LNCaP clone FGC (cell line): ENCODE data around the gene KLF16.
A peak's percentile ranks its signal among the peaks of the same experiment; 100 is the strongest.
"Not testable (repeated sequence)": the region's sequence is repeated elsewhere in the genome, so short reads cannot be mapped to it uniquely, and the experiment has no call there.

ENCODE experiments used
- DNase-seq: peaks from one replicate; pipeline ENCODE4 v3.0.0-alpha.2; 2011; ENCODE audit warnings: low read depth
- H3K4me3 ChIP-seq: 2 replicates; pipeline ENCODE4 v1.5.1; 2011; ENCODE audit warnings: mild to moderate bottlenecking, low read depth, low read length, control low read depth
- TF ChIP-seq, protein P1 (sequence below): IDR thresholded peaks from 2 replicates; pipeline ENCODE4 v1.5.1; 2012; ENCODE audit warnings: mild to moderate bottlenecking; ENCODE audit not compliant: control insufficient read depth, insufficient read depth; ENCODE audit errors: extremely low read depth

KLF16 gene

DNA sequence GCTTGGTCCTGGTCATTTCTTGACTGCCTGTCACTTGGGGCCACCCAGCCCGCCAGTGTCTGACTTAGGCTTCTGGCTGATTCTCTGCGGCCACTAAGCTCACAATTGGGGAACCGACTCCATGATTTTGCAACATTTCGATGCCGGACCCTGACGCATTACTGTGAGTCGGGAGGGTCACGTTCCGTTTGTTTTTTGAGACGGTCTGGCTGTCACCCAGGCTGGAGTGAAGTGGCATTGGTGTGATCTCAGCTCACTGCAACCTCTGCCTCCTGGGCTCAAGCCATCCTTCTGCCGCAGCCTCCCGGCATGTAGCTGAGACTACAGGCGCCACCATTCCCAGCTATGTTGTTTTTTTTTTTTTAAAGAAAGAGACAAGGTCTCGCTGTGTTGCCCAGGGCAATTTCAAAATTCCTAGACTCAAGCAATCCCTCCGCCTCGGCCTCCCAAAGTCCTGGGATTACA lies 38.6 kb upstream of the KLF16 start:
- H3K4me3 ChIP-seq = no peak overlapping the region
- TF ChIP-seq, protein P1, sequence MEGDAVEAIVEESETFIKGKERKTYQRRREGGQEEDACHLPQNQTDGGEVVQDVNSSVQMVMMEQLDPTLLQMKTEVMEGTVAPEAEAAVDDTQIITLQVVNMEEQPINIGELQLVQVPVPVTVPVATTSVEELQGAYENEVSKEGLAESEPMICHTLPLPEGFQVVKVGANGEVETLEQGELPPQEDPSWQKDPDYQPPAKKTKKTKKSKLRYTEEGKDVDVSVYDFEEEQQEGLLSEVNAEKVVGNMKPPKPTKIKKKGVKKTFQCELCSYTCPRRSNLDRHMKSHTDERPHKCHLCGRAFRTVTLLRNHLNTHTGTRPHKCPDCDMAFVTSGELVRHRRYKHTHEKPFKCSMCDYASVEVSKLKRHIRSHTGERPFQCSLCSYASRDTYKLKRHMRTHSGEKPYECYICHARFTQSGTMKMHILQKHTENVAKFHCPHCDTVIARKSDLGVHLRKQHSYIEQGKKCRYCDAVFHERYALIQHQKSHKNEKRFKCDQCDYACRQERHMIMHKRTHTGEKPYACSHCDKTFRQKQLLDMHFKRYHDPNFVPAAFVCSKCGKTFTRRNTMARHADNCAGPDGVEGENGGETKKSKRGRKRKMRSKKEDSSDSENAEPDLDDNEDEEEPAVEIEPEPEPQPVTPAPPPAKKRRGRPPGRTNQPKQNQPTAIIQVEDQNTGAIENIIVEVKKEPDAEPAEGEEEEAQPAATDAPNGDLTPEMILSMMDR = no peak
- no peak for DNase-seq

DNA sequence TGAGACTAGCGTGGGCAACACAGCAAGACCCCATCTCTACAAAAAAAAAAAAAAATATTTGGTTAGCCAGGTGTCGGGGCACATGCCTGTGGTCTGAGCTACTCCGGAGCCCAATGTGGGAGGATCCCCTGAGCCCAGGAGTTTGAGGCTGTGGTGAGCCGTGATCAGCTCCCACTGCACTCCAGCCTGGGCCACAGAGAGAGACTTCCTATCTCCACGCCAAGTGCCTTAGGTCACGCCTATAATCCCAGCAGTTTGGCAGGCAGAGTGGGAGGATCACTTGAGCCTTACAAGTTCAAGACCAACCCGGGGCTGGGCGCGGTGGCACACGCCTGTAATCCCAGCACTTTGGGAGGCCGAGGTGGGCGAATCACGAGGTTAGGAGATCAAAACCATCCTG lies 33.1 kb upstream of the KLF16 start:
- TF ChIP-seq, protein P1 = no peak
- no peak for DNase-seq
- no peak overlapping the region for H3K4me3 ChIP-seq

DNA sequence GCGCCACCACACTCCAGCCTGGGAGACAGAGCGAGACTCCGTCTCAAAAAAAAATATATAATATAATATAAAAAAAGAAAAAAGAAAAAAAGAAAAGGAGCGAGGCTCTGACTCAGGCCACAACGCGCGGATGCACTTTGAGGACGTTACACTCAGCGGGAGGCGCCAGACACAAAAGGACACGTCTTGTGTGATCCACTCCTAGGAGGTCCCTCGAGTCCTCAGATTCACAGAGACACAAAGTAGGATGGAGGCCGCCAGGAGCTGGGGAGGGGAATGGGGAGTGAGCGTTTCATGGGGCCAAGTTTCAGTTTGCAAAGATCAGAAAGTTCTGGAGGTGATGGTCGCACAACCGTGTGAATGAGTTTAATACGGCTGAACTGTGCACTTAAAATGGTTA lies 30.4 kb upstream of the KLF16 start:
- TF ChIP-seq, protein P1 = no peak
- no peak for DNase-seq

DNA sequence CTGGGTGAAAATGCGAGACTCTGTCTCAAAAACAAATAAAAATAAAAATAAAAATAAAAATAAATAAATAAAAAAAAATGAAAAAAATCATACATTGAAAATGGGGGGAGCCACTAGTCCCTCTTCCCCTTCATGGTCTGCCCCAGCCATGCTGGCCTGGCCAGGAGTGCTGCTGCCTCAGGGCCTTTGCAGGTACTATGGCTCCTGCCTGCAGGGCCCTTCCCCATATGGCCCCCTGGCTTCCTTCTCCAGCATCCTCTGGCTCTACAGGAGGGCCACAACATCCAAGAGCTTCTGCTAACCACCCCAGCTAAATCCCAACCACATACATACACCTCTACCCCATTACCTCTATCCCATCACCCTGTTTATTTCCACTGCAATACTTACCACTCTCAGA lies 26.5 kb upstream of the KLF16 start:
- TF ChIP-seq, protein P1 = no peak
- H3K4me3 ChIP-seq = no peak overlapping the region
- DNase-seq = no peak

More for the DNA sequence above, 30.4 kb upstream of the KLF16 start:
- H3K4me3 ChIP-seq = no peak overlapping the region

DNA sequence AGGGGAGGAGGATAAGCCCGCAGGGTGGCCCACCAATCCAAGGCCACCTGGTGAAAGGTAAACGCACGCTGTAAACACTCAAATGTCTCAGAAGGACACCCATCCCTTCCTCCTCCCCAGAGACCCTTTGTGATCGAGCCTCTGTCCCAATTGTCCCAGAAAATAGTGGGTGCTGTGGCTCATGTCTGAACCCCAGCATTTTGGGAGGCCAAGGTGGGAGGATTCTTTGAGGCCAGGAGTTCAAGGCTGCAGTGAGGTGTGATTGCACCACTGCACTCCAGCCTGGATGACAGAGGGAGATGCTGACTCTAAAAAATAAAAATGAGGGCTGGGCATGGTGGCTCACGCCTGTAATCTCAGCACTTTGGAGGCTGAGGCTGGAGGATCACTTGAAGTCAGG lies 25.0 kb upstream of the KLF16 start:
- TF ChIP-seq, protein P1 = no peak
- no peak for DNase-seq
- no peak overlapping the region for H3K4me3 ChIP-seq

DNA sequence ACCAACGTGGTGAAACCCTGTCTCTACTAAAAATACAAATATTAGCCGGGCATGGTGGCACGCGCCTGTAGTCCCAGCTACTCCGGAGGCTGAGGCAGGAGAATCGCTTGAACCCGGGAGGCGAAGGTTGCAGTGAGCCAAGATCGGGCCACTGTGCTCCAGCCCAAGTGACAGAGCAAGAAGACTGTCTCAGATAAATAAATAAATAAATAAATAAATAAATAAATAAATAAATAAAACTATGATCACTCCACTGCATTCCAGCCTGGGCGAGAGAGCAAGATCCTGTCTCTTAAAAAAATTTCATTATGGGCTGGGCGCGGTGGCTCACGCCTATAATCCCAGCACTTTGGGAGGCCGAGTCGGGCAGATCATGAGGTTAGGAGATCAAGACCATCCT lies 23.0 kb upstream of the KLF16 start:
- not testable (repeated sequence) for DNase-seq, H3K4me3 ChIP-seq

DNA sequence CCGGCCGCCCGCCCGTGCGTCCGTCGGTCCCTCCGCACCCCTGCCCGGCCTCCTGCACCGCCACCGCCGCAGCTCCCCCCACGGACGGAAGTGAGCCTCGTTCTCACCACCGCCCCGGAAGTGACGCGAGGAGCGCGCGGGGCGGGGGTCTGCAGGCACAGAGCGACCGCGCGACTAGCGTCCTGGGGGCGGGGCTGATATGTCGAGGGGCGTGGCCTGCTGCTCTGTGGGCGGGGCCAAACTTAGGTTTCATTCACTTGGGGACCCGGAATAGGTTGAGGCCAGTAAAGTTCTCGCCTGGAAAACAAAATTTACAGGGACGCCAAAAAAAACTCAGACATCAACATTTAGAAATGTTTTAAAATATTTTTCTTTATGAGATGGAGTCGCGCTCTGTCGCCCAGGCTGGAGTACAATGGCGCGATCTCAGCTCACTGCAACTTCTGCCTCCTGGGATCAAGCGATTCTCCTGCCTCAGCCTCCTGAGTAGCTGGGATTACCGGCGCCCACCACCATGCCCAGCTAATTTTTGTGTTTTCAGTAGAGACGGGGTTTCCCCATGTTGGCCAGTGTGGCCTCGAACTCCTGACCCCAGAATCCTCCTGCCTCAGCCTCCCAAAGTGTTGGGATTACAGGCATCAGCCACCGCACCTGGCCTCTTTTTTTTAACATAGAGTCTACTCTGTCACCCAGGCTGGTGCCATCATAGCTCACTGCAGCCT lies 22.2 kb upstream of the KLF16 start, which contains the start of gene ABHD17A:
TSS of gene ABHD17A (minus strand) at position 99 of the 722 bp plus-strand sequence. CDS start 3,930 bp downstream, outside the sequence.
- peak within 1 kb of the TSS; percentile 98 for H3K4me3 ChIP-seq

DNA sequence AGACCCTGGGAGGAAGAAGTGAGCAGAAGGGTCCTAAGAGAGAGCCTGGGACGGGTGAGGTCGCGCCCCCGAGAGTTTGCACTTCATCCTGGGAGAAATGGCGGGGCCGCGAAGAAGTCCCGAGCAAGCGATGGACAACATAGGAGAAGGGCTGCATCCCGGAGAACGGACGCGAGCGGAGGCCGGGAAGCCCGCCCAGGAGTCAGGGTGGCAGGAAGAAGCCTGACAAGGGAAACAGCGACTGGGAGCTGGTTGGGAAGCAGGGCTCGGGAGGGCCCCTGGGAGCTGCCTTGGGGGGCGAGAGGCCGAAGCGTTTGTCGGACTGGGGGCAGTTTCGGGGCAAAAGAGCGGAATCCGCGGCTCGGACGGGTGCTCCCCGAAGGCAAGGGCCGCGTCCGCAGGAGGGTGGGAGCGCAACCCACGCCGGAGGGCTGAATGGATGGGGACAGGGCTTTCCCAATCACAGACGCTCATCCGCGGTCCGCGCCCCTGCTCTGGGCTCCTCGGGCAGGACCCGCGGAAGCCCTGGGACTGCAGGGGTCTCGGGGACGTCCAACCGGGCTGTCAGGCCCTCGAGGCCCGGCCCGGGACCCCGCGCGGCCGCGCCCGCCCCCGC lies 21.4 kb upstream of the KLF16 start:
- no peak for DNase-seq
- TF ChIP-seq, protein P1 = no peak

More for the DNA sequence above, 22.2 kb upstream of the KLF16 start, which contains the start of gene ABHD17A:
- DNase-seq = not testable (repeated sequence)

More for the DNA sequence above, 21.4 kb upstream of the KLF16 start:
- peak overlapping the region; percentile 98 for H3K4me3 ChIP-seq
